GM23248 (cell line): ENCODE measurements around the gene NFKBIE.

Source experiments
- EZH2 ChIP-seq: fragments of 200-600 bp; sonication (generic); IDR thresholded peaks from 2 replicates; pipeline ENCODE4 v1.6.1; 2018; ENCODE audit warnings: antibody characterized with exemption, mild to moderate bottlenecking; ENCODE audit not compliant: insufficient read depth, poor library complexity, severe bottlenecking
- EZH2phosphoT487 ChIP-seq: fragments of 200-600 bp; sonication (generic); IDR thresholded peaks from 2 replicates; pipeline ENCODE4 v1.6.1; 2018; ENCODE audit warnings: antibody characterized with exemption, moderate library complexity, mild to moderate bottlenecking, low read depth; ENCODE audit not compliant: insufficient read depth

DNA sequence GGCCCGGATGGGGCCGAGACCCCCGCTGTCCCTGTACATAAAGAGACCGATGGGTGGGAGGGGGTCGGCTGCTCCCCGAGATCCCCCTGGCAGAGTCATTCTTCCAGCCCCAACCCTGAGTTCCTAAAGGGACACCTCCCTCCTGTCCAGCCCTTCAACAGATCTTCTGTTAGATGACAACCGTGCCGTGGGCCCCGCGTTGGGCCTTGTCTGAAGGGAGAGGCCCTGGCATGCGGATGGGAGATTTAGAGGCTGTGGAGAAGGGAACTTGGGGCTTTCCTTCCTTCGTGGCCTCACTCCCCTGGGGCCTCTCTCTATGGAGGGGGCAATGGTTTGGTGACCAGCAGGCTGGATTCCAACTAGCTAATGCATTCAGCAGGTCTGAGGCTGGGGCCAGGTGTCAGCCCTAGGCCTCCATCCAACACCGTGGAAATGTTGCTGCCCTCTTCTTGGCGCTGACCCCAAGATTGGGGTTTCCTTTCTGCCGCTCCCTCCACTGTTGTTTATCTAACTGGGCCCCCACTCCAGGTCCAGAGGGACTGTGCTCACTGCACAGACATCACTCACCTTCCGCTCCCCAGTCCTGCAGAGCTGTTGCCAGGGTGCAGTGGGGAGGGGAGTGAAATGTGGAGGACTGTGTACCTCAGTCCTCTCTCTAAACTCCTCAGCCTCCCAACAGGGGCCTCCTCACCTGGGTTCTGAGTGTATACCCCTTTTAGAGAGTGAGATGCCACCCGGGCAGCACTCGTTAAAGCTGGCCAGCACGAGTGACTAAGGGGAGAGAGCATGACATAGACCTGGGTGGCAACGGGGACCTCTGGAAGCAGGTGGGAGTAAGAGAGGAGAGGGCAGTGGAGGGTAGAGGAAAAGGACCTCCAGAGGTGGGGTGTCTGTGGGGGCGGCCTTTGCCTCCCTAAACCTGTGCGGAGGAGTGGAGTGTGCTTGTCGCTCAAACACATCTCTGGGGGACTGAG is 11.6 kb upstream of the NFKBIE start:
- no peak for TF ChIP-seq EZH2
- TF ChIP-seq EZH2phosphoT487 = no peak
